Lower lobe of right lung (tissue), 2 donors: ENCODE data around the gene ELANE. TPM values are rescaled to one million over a fixed set of nuclear protein-coding genes. Genes with fewer than 3 reads are reported as not detected.

ENCODE experiments used
- ATAC-seq, 2 donors: fragments of 200-7000 bp; cut with Tn5 transposase; one replicate each; pipeline ENCODE4 v1.9.1; 2020 to 2022; ENCODE audit warnings: mild to moderate bottlenecking in 2 of 2, moderate library complexity in 2 of 2
- DNase-seq: peaks from one replicate; pipeline ENCODE4 v3.0.0-alpha.2; 2020
- H3K27ac ChIP-seq: fragments of 200-600 bp; one replicate; pipeline ENCODE4 v1.8.0; 2022
- H3K27me3 ChIP-seq: fragments of 200-600 bp; one replicate; pipeline ENCODE4 v1.8.0; 2022; ENCODE audit warnings: low read depth
- H3K36me3 ChIP-seq: fragments of 200-600 bp; one replicate; pipeline ENCODE4 v1.8.0; 2022; ENCODE audit warnings: mild to moderate bottlenecking
- H3K4me1 ChIP-seq: fragments of 200-600 bp; one replicate; pipeline ENCODE4 v1.8.0; 2022
- H3K4me3 ChIP-seq: fragments of 200-600 bp; one replicate; pipeline ENCODE4 v1.8.0; 2022; ENCODE audit warnings: mild to moderate bottlenecking
- H3K9me3 ChIP-seq: fragments of 200-600 bp; one replicate; pipeline ENCODE4 v1.8.0; 2022
- intact Hi-C: fragments of 100-400 bp; cut with DNase I; formaldehyde crosslinking; loops from one replicate; pipeline ENCODE4 v1.11.0; 2022
- total RNA-seq: library from RNA; stranded (reverse); fragmentation: NEBNext Ultra II Directional; extraction: Animal tissue kit (Norgen Biotek cat#: 25700); gene quantifications from one replicate; pipeline ENCODE4 v1.2.1, GENCODE V29; 2021
- TF ChIP-seq, protein P1 (sequence below): fragments of 200-600 bp; IDR thresholded peaks from one replicate; pipeline ENCODE4 v1.8.0; 2022; ENCODE audit warnings: antibody characterized with exemption, mild to moderate bottlenecking
- donor health status: DM: no; HTN: yes; CAD: no; lungs with severe emphysema.

The ELANE gene
- total RNA-seq, 1 donor from 2014 or later: 0.97 TPM

DNA sequence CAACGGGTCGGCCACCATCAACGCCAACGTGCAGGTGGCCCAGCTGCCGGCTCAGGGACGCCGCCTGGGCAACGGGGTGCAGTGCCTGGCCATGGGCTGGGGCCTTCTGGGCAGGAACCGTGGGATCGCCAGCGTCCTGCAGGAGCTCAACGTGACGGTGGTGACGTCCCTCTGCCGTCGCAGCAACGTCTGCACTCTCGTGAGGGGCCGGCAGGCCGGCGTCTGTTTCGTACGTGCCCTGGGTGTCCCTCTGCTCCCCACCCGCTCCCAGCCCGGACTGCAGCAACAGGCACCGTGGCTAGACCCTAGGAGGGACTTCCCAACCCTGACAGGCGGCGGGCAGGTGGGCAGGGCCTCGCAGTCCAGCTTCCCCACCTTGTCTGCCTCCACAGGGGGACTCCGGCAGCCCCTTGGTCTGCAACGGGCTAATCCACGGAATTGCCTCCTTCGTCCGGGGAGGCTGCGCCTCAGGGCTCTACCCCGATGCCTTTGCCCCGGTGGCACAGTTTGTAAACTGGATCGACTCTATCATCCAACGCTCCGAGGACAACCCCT is 3.5 kb downstream of the ELANE start:
- no peak overlapping the region for H3K4me3 ChIP-seq
- TF ChIP-seq, protein P1, sequence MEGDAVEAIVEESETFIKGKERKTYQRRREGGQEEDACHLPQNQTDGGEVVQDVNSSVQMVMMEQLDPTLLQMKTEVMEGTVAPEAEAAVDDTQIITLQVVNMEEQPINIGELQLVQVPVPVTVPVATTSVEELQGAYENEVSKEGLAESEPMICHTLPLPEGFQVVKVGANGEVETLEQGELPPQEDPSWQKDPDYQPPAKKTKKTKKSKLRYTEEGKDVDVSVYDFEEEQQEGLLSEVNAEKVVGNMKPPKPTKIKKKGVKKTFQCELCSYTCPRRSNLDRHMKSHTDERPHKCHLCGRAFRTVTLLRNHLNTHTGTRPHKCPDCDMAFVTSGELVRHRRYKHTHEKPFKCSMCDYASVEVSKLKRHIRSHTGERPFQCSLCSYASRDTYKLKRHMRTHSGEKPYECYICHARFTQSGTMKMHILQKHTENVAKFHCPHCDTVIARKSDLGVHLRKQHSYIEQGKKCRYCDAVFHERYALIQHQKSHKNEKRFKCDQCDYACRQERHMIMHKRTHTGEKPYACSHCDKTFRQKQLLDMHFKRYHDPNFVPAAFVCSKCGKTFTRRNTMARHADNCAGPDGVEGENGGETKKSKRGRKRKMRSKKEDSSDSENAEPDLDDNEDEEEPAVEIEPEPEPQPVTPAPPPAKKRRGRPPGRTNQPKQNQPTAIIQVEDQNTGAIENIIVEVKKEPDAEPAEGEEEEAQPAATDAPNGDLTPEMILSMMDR: no peak
- no peaks in the 10 kb centered on the region for H3K36me3 ChIP-seq
- H3K9me3 ChIP-seq: no peaks in the 10 kb centered on the region
- H3K27ac ChIP-seq: no peak overlapping the region
- H3K27me3 ChIP-seq: peaks cover 23% of the 10 kb centered on the region
- intact Hi-C loops: no loop called here
- H3K4me1 ChIP-seq: peaks cover 21% of the 10 kb centered on the region
- DNase-seq: no peak
- no peak for ATAC-seq

DNA sequence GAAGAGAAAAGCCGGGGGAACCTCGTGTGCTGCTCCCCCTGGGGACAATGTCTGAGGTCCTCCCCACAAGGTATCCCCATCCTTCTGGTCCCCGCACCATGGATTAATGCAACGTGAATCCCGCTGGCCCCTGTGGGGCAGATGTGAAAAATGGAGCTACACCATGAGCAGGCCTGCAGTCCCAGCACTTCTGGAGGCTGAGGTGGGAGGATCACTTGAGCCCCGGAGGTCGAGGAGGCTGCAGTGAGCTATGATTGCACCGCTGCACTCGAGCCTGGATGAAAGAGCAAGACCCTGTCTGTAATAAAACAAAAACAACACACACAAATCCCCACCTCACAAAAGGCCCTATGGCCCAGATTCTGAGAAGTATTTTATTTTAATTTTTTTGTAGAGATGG is 6.2 kb downstream of the ELANE start:
- Histone ChIP-seq H3K9me3 (no peaks in the 10 kb centered on the region), H3K4me3 (no peak overlapping the region), H3K27ac (peak overlapping the region; percentile 71), H3K27me3 (peaks cover 11% of the 10 kb centered on the region), H3K36me3 (no peaks in the 10 kb centered on the region), H3K4me1 (peaks cover 15% of the 10 kb centered on the region)
- TF ChIP-seq, protein P1: no peak
- intact Hi-C loops: no loop called here
- ATAC-seq (no peak), DNase-seq (no peak)

DNA sequence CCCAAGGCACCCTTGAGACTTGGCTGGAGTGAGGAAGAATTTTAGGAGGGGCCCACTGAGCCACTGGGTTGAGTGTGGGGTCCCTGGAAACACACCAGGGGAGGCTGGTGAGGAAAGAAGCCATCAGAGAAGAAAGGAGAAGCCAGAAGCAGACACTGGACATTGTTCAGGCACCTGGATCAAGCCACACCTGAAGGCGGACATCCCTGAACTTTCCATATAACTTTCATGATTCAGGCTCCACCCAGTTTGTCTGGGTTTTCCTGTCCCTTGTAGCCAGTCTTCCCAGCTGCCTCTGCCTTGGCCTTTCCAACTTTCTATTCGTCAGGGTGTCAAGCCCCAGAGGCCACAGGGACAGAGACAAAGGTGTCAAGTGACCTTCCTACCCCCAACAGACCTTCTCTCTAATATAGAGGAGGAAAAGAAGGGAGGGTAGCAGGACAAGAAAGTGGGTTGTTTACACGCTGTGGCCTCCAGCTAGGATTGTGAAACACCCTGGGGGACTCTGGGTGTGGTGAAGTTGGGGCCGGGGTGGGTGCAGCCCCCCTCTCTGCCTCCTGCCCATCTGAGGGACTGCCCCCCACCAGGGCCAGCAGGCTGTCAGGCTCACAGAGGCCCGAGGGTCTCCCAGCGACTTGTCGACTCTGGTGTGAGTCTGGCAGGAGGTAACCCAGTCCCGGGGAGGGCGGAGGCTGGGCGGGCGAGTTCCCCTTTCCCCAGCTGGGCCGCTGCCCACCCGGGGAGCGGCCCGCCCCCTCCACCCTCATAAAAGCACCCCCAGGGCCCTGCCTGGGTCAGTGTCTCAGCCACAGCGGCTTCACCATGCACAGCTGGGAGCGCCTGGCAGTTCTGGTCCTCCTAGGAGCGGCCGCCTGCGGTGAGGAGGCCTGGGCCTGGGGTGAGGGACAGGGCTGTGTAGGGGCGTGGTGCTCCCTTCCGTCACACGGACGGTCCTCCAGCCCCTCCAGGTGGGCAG is 7.1 kb downstream of the ELANE start, which contains the start of gene CFD:
Gene CFD, plus strand, starts transcription at position 797 of the 976 bp plus-strand sequence. Its CDS starts 26 bp downstream, at position 823.
- Histone ChIP-seq H3K4me3 (peak within 1 kb of the TSS; percentile 61), H3K4me1 (peaks cover 21% of the 10 kb centered on the region), H3K27ac (peak within 1 kb of the TSS; percentile 71), H3K9me3 (no peaks in the 10 kb centered on the region), H3K36me3 (no peaks in the 10 kb centered on the region), H3K27me3 (peaks cover 9% of the 10 kb centered on the region)
- DNase-seq (peak; percentile 82), ATAC-seq (peak; percentile 9 to 53)
- intact Hi-C loops: no loop called here
- TF ChIP-seq, protein P1: no peak

DNA sequence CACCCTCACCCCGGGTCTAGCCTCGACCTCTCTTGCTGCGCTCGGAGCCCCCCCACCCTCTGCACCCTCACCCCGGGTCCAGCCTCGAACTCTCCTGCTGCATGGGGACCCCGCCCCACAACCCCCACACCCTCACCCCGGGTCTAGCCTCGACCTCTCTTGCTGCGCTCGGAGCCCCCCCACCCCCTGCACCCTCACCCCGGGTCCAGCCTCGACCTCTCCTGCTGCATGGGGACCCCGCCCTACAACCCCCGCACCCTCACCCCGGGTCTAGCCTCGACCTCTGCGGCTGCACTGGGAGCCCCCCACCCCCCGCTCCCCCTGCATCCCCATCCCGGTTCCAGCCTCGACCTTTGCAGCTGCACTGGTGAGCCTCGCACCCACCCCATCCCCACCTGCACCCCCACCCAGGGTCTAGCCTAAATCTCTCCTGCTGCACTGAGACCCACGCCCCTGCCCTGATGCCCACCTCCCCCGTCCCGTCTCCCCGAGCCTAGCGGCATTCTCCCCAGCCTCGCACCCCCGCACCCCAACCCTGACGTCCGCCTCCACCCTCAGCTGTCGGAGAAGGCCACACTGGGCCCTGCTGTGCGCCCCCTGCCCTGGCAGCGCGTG is 9.1 kb downstream of the ELANE start:
- Histone ChIP-seq H3K9me3 (no peaks in the 10 kb centered on the region), H3K4me3 (peak overlapping the region; percentile 61), H3K4me1 (peaks cover 22% of the 10 kb centered on the region), H3K36me3 (no peaks in the 10 kb centered on the region), H3K27ac (no peak overlapping the region), H3K27me3 (peaks cover 9% of the 10 kb centered on the region)
- intact Hi-C loops: no loop called here
- DNase-seq (no peak), ATAC-seq (no peak)
- TF ChIP-seq, protein P1: no peak

DNA sequence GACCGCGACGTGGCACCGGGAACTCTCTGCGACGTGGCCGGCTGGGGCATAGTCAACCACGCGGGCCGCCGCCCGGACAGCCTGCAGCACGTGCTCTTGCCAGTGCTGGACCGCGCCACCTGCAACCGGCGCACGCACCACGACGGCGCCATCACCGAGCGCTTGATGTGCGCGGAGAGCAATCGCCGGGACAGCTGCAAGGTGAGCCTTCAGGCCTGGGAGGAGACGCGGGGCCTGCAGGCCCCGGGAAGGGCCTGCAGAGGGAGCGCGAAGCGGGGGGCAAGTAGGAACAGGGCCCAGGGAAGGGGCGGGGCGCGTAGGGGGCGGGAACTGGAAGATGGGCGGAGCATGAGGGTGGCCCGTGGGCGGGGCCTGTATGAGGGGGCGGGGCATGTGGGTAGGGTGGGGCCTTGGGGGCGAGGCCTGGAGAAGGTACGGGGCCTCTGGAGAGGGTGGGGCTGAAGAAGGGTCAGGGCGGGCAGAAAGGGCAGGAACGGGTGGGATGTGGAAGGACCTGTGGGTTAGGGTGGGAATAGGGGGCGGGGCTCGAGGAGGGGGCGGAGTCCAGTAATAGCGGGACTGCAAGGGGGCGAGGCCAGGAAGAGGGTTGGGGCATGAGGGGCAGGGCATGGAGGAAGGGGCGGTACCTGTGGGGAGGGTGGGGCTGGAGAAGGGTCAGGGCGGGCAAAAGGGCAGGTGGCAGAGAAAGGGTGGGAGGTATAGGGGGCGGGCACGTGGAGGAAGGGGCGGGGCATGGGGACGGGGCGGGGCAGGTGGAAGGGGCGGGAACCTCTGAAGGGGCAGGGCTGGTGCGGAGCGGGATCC is 9.9 kb downstream of the ELANE start:
- ATAC-seq (peak; percentile 63 to 66), DNase-seq (peak; percentile 78)

More for the DNA sequence above, 9.9 kb downstream of the ELANE start:
- no peaks in the 10 kb centered on the region for H3K36me3 ChIP-seq
- TF ChIP-seq, protein P1: no peak
- H3K4me1 ChIP-seq: peaks cover 22% of the 10 kb centered on the region
- H3K9me3 ChIP-seq: no peaks in the 10 kb centered on the region
- peaks cover 9% of the 10 kb centered on the region for H3K27me3 ChIP-seq
- H3K4me3 ChIP-seq: peak overlapping the region; percentile 21
- H3K27ac ChIP-seq: no peak overlapping the region
- intact Hi-C loops: no loop called here
